ENCODE data around the gene GNG2. TPM values are rescaled to one million over a fixed set of nuclear protein-coding genes. Genes with fewer than 3 reads are reported as not detected.

The GNG2 gene
- total RNA-seq (3.3 and 3.6 TPM in 2 replicates), polyA plus RNA-seq (4.5 and 4.9 TPM in 2 replicates)

DNA sequence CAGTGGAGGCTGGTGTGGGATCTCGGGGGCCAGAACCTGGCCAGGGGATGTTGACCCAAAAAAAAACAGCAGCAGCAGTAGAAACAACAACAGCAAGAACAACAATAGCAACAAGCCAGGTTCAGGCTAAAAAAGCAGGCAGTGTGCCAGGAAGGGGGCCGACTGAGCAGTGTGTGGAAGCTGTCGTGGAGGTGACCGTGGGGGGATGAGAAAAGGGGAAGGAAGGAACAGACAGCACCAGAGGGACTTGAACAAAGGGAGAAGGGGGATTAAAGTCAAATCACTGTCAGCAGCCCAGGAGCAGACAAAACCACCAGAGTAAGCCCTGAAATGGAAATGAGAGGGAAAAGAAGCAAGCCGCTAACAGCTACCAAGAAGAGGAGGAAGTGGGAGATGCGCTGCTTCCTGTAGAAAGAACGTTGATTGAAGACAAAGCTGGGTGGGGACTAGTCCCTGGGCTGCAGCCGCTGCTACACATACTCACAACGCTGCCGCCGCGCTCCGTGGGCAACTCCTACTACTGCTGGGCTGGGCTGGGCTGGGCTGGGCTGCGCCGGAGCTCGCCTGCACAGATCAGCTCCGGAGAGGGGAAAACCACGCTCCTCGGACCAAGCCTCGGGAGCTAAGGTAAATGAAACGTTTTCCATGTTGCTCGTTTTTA, at the start of gene GNG2:
GNG2 (plus strand) TSS at position 449 of the 661 bp plus-strand sequence. CDS start 90,067 bp downstream, outside the sequence.
- Histone ChIP-seq H3K27me3 (no peaks in the 10 kb centered on the region), H3K4me3 (peak within 1 kb of the TSS; percentile 34), H3K9me3 (ENCODE audit: low read depth) (no peaks in the 10 kb centered on the region), H3K27ac (no peak within 1 kb of the TSS), H3K4me1 (ENCODE audit: low read depth) (peaks cover 7% of the 10 kb centered on the region), H3K36me3 (no peaks in the 10 kb centered on the region)
- DNase-seq (ENCODE audit: low read depth in 1 of 2, low spot score in 1 of 2): peak; percentile 75 to 92
- TF ChIP-seq CTCF (IDR thresholded peaks at IDR 0.05; ENCODE audit: low read depth, low read length): no peak

GRCh38 chr14:51811706-51812105, 48.7 kb upstream of the GNG2 start:
- H3K27ac ChIP-seq: no peak overlapping the region
- no peaks in the 10 kb centered on the region for H3K36me3 ChIP-seq
- no peak for TF ChIP-seq CTCF (IDR thresholded peaks at IDR 0.05; ENCODE audit: low read depth, low read length)
- H3K4me1 ChIP-seq (ENCODE audit: low read depth): no peaks in the 10 kb centered on the region
- no peak overlapping the region for H3K4me3 ChIP-seq
- no peak for DNase-seq (ENCODE audit: low read depth in 1 of 2, low spot score in 1 of 2)
- H3K27me3 ChIP-seq: no peaks in the 10 kb centered on the region
- no peaks in the 10 kb centered on the region for H3K9me3 ChIP-seq (ENCODE audit: low read depth)

DNA sequence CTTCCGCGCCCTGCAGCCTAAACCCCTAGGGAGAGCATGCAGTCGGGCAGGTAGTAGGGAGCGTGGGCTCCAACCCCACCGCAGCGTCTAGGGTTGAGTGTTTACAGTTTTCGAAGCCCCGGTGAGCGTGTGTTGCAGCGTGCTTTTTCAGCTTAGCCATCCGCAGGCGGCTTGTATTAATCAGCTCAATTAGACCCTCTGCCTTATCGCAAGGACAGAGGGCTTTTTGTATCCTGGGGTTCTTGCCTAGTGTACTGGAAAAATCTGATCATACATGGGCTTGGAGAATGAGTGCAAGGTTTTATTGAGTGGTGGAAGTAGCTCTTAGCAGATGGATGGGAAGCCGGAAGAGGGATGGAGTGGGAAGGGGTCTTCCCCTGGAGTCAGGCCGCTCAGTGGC, 44.4 kb upstream of the GNG2 start:
- Histone ChIP-seq H3K9me3 (ENCODE audit: low read depth) (no peaks in the 10 kb centered on the region), H3K36me3 (no peaks in the 10 kb centered on the region), H3K27me3 (no peaks in the 10 kb centered on the region), H3K4me1 (ENCODE audit: low read depth) (peaks cover 7% of the 10 kb centered on the region), H3K4me3 (no peak overlapping the region), H3K27ac (no peak overlapping the region)
- DNase-seq (ENCODE audit: low read depth in 1 of 2, low spot score in 1 of 2): no peak
- no peak for TF ChIP-seq CTCF (IDR thresholded peaks at IDR 0.05; ENCODE audit: low read depth, low read length)

GRCh38 chr14:51817326-51817725, 43.1 kb upstream of the GNG2 start:
- DNase-seq (ENCODE audit: low read depth in 1 of 2, low spot score in 1 of 2): no peak
- no peak overlapping the region for H3K27ac ChIP-seq
- no peak overlapping the region for H3K4me3 ChIP-seq
- H3K36me3 ChIP-seq: no peaks in the 10 kb centered on the region
- no peak for TF ChIP-seq CTCF (IDR thresholded peaks at IDR 0.05; ENCODE audit: low read depth, low read length)
- no peaks in the 10 kb centered on the region for H3K9me3 ChIP-seq (ENCODE audit: low read depth)
- H3K4me1 ChIP-seq (ENCODE audit: low read depth): peaks cover 7% of the 10 kb centered on the region
- H3K27me3 ChIP-seq: no peaks in the 10 kb centered on the region

DNA sequence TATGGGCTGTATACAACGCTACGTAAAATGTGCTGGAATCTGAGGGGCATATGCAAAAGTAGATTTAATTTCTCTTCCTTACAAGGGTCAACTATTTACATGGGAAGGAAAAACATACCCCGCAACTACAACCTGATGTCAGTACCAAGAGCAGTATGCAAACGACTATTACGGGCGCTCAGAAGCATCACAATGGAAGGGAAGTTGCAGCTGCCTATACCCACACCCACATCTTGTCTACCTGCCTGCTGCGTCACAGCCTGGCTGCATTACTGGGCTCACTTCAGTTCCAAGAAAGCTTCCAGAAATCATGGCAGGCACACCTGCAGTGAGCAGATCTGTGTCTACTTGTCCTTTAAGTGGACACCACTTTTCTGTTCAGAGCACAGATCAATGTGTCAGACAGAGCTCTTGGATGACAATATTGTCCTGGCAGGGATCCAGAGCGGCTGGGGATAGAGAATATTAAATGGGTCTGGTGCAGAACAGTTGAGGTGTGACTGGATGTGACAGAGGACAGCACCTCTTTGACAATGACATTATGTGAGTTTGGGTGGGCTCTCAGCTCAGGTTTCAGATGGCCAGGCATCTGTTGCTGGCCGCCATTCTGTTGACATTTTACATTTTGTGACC, 41.5 kb upstream of the GNG2 start:
- no peak for DNase-seq (ENCODE audit: low read depth in 1 of 2, low spot score in 1 of 2)
- Histone ChIP-seq H3K27ac (no peak overlapping the region), H3K9me3 (ENCODE audit: low read depth) (no peaks in the 10 kb centered on the region), H3K36me3 (no peaks in the 10 kb centered on the region), H3K4me3 (no peak overlapping the region), H3K4me1 (ENCODE audit: low read depth) (peaks cover 7% of the 10 kb centered on the region), H3K27me3 (no peaks in the 10 kb centered on the region)
- no peak for TF ChIP-seq CTCF (IDR thresholded peaks at IDR 0.05; ENCODE audit: low read depth, low read length)
